NCI-H1930 (cell line): ENCODE data around the gene RIT2.
A peak's percentile ranks its signal among the peaks of the same experiment; 100 is the strongest.
"Not testable (repeated sequence)": the region's sequence is repeated elsewhere in the genome, so short reads cannot be mapped to it uniquely, and the experiment has no call there.

Source experiments
- DNase-seq, 2 experiments: peaks; one replicate each; lab custom pipeline; 2025; lab: John Stamatoyannopoulos, UW

The RIT2 gene

GRCh38 chr18:42760290-42760689 is 355.2 kb downstream of the RIT2 start:
- DNase-seq: no peak

GRCh38 chr18:42758852-42759251 is 356.6 kb downstream of the RIT2 start:
- no peak for DNase-seq

GRCh38 chr18:42756214-42756613 is 359.3 kb downstream of the RIT2 start:
- no peak for DNase-seq

GRCh38 chr18:42752916-42753315 is 362.6 kb downstream of the RIT2 start:
- DNase-seq: no peak

- no peak for DNase-seq
These were observed 368.7 kb downstream of the RIT2 start for GRCh38 chr18:42746794-42747193.

- DNase-seq: no peak
These were observed 369.6 kb downstream of the RIT2 start for GRCh38 chr18:42745931-42746330.

GRCh38 chr18:42745171-42745570 is 370.3 kb downstream of the RIT2 start:
- no peak for DNase-seq

- DNase-seq: no peak
These were observed 371.9 kb downstream of the RIT2 start for GRCh38 chr18:42743373-42744138.

- no peak for DNase-seq
These were observed 372.5 kb downstream of the RIT2 start for GRCh38 chr18:42742969-42743368.

- no peak for DNase-seq
These were observed 373.0 kb downstream of the RIT2 start for GRCh38 chr18:42742474-42742873.

- not testable (repeated sequence) for DNase-seq
These were observed 373.6 kb downstream of the RIT2 start for GRCh38 chr18:42741805-42742347.

GRCh38 chr18:42741299-42741698 is 374.2 kb downstream of the RIT2 start:
- DNase-seq: not testable (repeated sequence)

- no peak for DNase-seq
These were observed 379.4 kb downstream of the RIT2 start for GRCh38 chr18:42736074-42736473.

- no peak for DNase-seq
These were observed 381.0 kb downstream of the RIT2 start for GRCh38 chr18:42734520-42734919.

GRCh38 chr18:42730272-42730671 is 385.2 kb downstream of the RIT2 start:
- no peak for DNase-seq

GRCh38 chr18:42719221-42719620 is 396.3 kb downstream of the RIT2 start:
- DNase-seq: no peak

- DNase-seq: no peak
These were observed 403.4 kb downstream of the RIT2 start for GRCh38 chr18:42712065-42712464.

- no peak for DNase-seq
These were observed 408.4 kb downstream of the RIT2 start for GRCh38 chr18:42707080-42707479.

- peak; percentile 15 to 29 for DNase-seq
These were observed 408.9 kb downstream of the RIT2 start for GRCh38 chr18:42706618-42707017.

- peak; percentile 46 to 59 for DNase-seq
These were observed 409.4 kb downstream of the RIT2 start for GRCh38 chr18:42706029-42706608.
